Body of pancreas (tissue), 4 donors: ENCODE measurements around the gene OR2A5.

ENCODE experiments used
- CTCF ChIP-seq, 7 experiments: fragments of 450-650 bp in 4 of 7; fragments of 200-600 bp in 3 of 7; sonication (generic) in 3 of 7; IDR thresholded peaks; one replicate each; pipeline ENCODE4 v1.5.1; 2016 to 2019; ENCODE audit warnings: antibody characterized with exemption in 7 of 7
- POLR2A ChIP-seq, 3 donors: fragments of 450-650 bp; IDR thresholded peaks; one replicate each; pipeline ENCODE4 v1.6.1; 2016; ENCODE audit warnings: antibody characterized with exemption in 3 of 3, mild to moderate bottlenecking in 2 of 3

GRCh38 chr7:144000020-144000419 lies 48.7 kb upstream of the OR2A5 start, which contains the start of gene OR6B1:
- TF ChIP-seq POLR2A (IDR thresholded peaks at IDR 0.05) (no peak), CTCF (IDR thresholded peaks at IDR 0.05) (no peak)
